Subcutaneous adipose tissue (tissue), 4 donors: ENCODE measurements around the gene HEATR3. TPM values are rescaled to one million over a fixed set of nuclear protein-coding genes. Genes with fewer than 3 reads are reported as not detected.

Source experiments
- CTCF ChIP-seq: fragments of 450-650 bp; IDR thresholded peaks from one replicate; pipeline ENCODE4 v1.5.1; 2016; ENCODE audit warnings: low read depth, mild to moderate bottlenecking, control low read depth, antibody characterized with exemption, moderate library complexity
- total RNA-seq, 4 donors: library from RNA; depleted of rRNA; stranded (reverse); fragments of >200 nt; gene quantifications; one replicate each; pipeline ENCODE4 v1.1.0, GENCODE V29; 2016

HEATR3 gene
- total RNA-seq, 4 donors from 2014 or later, result 14.3 to 42.2 (median 19.8) TPM

GRCh38 chr16:50040710-50041109 is 25.1 kb upstream of the HEATR3 start:
- no peak for TF ChIP-seq CTCF

GRCh38 chr16:50043358-50043757 is 22.4 kb upstream of the HEATR3 start:
- TF ChIP-seq CTCF, result no peak

GRCh38 chr16:50045412-50045811 is 20.4 kb upstream of the HEATR3 start:
- no peak for TF ChIP-seq CTCF

- TF ChIP-seq CTCF, result no peak
These were observed 18.9 kb upstream of the HEATR3 start for GRCh38 chr16:50046853-50047252.

- no peak for TF ChIP-seq CTCF
These were observed 17.9 kb upstream of the HEATR3 start for GRCh38 chr16:50047864-50048263.

GRCh38 chr16:50050802-50051201 is 15.0 kb upstream of the HEATR3 start:
- TF ChIP-seq CTCF, result no peak

GRCh38 chr16:50056226-50056625 is 9.5 kb upstream of the HEATR3 start:
- no peak for TF ChIP-seq CTCF
